Stimulated activated CD4-positive, alpha-beta T cell treated with anti-CD3 and anti-CD28 coated beads, Interleukin-15, amount 100 ng/mL, for 48 hours (primary cell): ENCODE measurements around the gene MYO15A.

ENCODE experiments used
- DNase-seq, 2 donors: peaks; one replicate each; pipeline ENCODE4 v3.0.0-alpha.2; 2020; ENCODE audit warnings: low read depth in 2 of 2

Gene MYO15A

GRCh38 chr17:18136357-18136756 is 27.8 kb downstream of the MYO15A start:
- no peak for DNase-seq

GRCh38 chr17:18138065-18138749 is 29.7 kb downstream of the MYO15A start:
- no peak for DNase-seq

- DNase-seq = no peak
Measured at GRCh38 chr17:18139092-18139491, 30.5 kb downstream of the MYO15A start.

- DNase-seq = no peak
Measured at GRCh38 chr17:18139498-18139897, 30.9 kb downstream of the MYO15A start.

- no peak for DNase-seq
Measured at GRCh38 chr17:18139949-18140348, 31.4 kb downstream of the MYO15A start.

GRCh38 chr17:18140648-18141047 is 32.1 kb downstream of the MYO15A start:
- no peak for DNase-seq

- DNase-seq = peak in 1 of 2 donors; percentile 15
Measured at GRCh38 chr17:18141210-18141803, 32.8 kb downstream of the MYO15A start.

- no peak for DNase-seq
Measured at GRCh38 chr17:18142417-18142816, 33.9 kb downstream of the MYO15A start.

GRCh38 chr17:18143044-18143936 is 34.7 kb downstream of the MYO15A start:
- no peak for DNase-seq

- DNase-seq = no peak
Measured at GRCh38 chr17:18144261-18144660, 35.7 kb downstream of the MYO15A start.

- no peak for DNase-seq
Measured at GRCh38 chr17:18144855-18145254, 36.3 kb downstream of the MYO15A start.

- no peak for DNase-seq
Measured at GRCh38 chr17:18145811-18146210, 37.3 kb downstream of the MYO15A start.

- DNase-seq = no peak
Measured at GRCh38 chr17:18146259-18146658, 37.7 kb downstream of the MYO15A start.

GRCh38 chr17:18146980-18147379 is 38.4 kb downstream of the MYO15A start:
- DNase-seq = no peak

GRCh38 chr17:18148586-18148985 is 40.0 kb downstream of the MYO15A start:
- DNase-seq = no peak

- no peak for DNase-seq
Measured at GRCh38 chr17:18151290-18151689, 42.7 kb downstream of the MYO15A start.

- no peak for DNase-seq
Measured at GRCh38 chr17:18155179-18155578, 46.6 kb downstream of the MYO15A start.

- DNase-seq = no peak
Measured at GRCh38 chr17:18156171-18156975, 47.8 kb downstream of the MYO15A start.

- no peak for DNase-seq
Measured at GRCh38 chr17:18156976-18157280, 48.4 kb downstream of the MYO15A start.

- DNase-seq = no peak
Measured at GRCh38 chr17:18157354-18157985, 48.9 kb downstream of the MYO15A start.

GRCh38 chr17:18158022-18158600 is 49.6 kb downstream of the MYO15A start:
- DNase-seq = peak; percentile 93 to 97
